CD14-positive monocyte (primary cell): ENCODE data around the gene GLP1R. TPM values are rescaled to one million over a fixed set of nuclear protein-coding genes. Genes with fewer than 3 reads are reported as not detected.

Experiments used
- DNase-seq, 3 donors: peaks; one replicate each; pipeline ENCODE4 v3.0.0-alpha.2; 2011 to 2022
- H2AFZ ChIP-seq: 2 replicates; pipeline ENCODE4 v1.6.0; 2012; ENCODE audit warnings: mild to moderate bottlenecking, low read depth, low read length, inconsistent platforms; ENCODE audit not compliant: insufficient read depth, poor library complexity, severe bottlenecking
- H3K27ac ChIP-seq, 2 donors: 1 replicate in 1 of 2; 2 replicates in 1 of 2; pipeline ENCODE4 v1.5.1; 2012 to 2013; ENCODE audit warnings: low read length in 2 of 2, control low read depth in 1 of 2, inconsistent platforms in 1 of 2, low read depth in 1 of 2, mild to moderate bottlenecking in 1 of 2
- H3K27me3 ChIP-seq, 2 donors: one replicate each; pipeline versions ENCODE4 v1.6.0 to v1.6.1; 2011 to 2013; ENCODE audit warnings: low read length in 2 of 2; ENCODE audit not compliant: control insufficient read depth in 2 of 2, insufficient read depth in 2 of 2
- H3K36me3 ChIP-seq, 2 donors: replicated peaks in 1 of 2; 1 replicate in 1 of 2; 2 replicates in 1 of 2; pipeline versions ENCODE4 v1.5.1 to v1.6.1; 2012 to 2013; ENCODE audit warnings: low read length in 2 of 2, control low read depth in 1 of 2, inconsistent platforms in 1 of 2, mild to moderate bottlenecking in 1 of 2; ENCODE audit not compliant: insufficient read depth in 2 of 2, control insufficient read depth in 1 of 2
- H3K4me1 ChIP-seq, 2 donors: 1 replicate in 1 of 2; 2 replicates in 1 of 2; pipeline versions ENCODE4 v1.5.1 to v1.6.1; 2012 to 2013; ENCODE audit warnings: low read length in 2 of 2, control low read depth in 1 of 2, inconsistent platforms in 1 of 2, mild to moderate bottlenecking in 1 of 2, moderate library complexity in 1 of 2; ENCODE audit not compliant: insufficient read depth in 2 of 2, control insufficient read depth in 1 of 2
- H3K4me2 ChIP-seq: replicated peaks from 2 replicates; pipeline ENCODE3; 2012; ENCODE audit warnings: low read length, moderate library complexity, mild to moderate bottlenecking; ENCODE audit not compliant: poor library complexity, severe bottlenecking; ENCODE audit errors: extremely low read depth
- H3K4me3 ChIP-seq, 3 experiments: fragments of 200-600 bp in 1 of 3; sonication (generic) in 1 of 3; replicated peaks in 1 of 3; 1 replicate in 2 of 3; 2 replicates in 1 of 3; pipeline ENCODE4 v1.5.1; 2011 to 2013; ENCODE audit warnings: low read length in 3 of 3, mild to moderate bottlenecking in 3 of 3, control low read depth in 2 of 3, low read depth in 2 of 3, inconsistent platforms in 1 of 3, moderate library complexity in 1 of 3
- H3K79me2 ChIP-seq: 2 replicates; pipeline ENCODE4 v1.6.0; 2012; ENCODE audit warnings: mild to moderate bottlenecking, control low read depth, inconsistent platforms, low read length, moderate library complexity; ENCODE audit not compliant: insufficient read depth
- H3K9ac ChIP-seq: 2 replicates; pipeline ENCODE4 v1.6.0; 2017; ENCODE audit warnings: low read length, mild to moderate bottlenecking; ENCODE audit not compliant: insufficient read depth, poor library complexity, severe bottlenecking
- H3K9me3 ChIP-seq, 2 donors: replicated peaks in 1 of 2; 1 replicate in 1 of 2; 2 replicates in 1 of 2; pipeline versions ENCODE4 v1.5.1 to v1.6.1; 2012 to 2013; ENCODE audit warnings: low read length in 2 of 2, control low read depth in 1 of 2; ENCODE audit not compliant: control insufficient read depth in 1 of 2, insufficient read depth in 1 of 2
- H4K20me1 ChIP-seq: 2 replicates; pipeline ENCODE4 v1.6.0; 2012; ENCODE audit warnings: mild to moderate bottlenecking, low read length, control low read depth, moderate library complexity; ENCODE audit not compliant: insufficient read depth
- H3K27ac Mint-ChIP-seq, 7 donors: one replicate each; pipeline ENCODE4 v1.8.0; 2020; ENCODE audit warnings: mild to moderate bottlenecking in 7 of 7, mixed read lengths in 7 of 7, moderate library complexity in 6 of 7, inconsistent platforms in 2 of 7
- H3K27me3 Mint-ChIP-seq, 3 donors: one replicate each; pipeline ENCODE4 v1.8.0; 2021 to 2022; ENCODE audit warnings: low read depth in 3 of 3, mild to moderate bottlenecking in 3 of 3, mixed read lengths in 3 of 3, moderate library complexity in 3 of 3, inconsistent platforms in 1 of 3
- H3K36me3 Mint-ChIP-seq, 2 donors: one replicate each; pipeline ENCODE4 v1.8.0; 2020; ENCODE audit warnings: mixed read lengths in 2 of 2, inconsistent platforms in 1 of 2, mild to moderate bottlenecking in 1 of 2
- H3K4me1 Mint-ChIP-seq: one replicate; pipeline ENCODE4 v1.8.0; 2020; ENCODE audit warnings: mild to moderate bottlenecking, mixed read lengths
- H3K4me3 Mint-ChIP-seq, 2 donors: one replicate each; pipeline ENCODE4 v1.8.0; 2020; ENCODE audit warnings: mild to moderate bottlenecking in 2 of 2, mixed read lengths in 2 of 2, moderate library complexity in 1 of 2
- H3K9me3 Mint-ChIP-seq, 7 donors: one replicate each; pipeline ENCODE4 v1.8.0; 2020 to 2022; ENCODE audit warnings: mixed read lengths in 7 of 7, mild to moderate bottlenecking in 6 of 7, moderate library complexity in 6 of 7, inconsistent platforms in 2 of 7
- WGBS: methylation state at CpG from one replicate; pipeline ENCODE4 v1.1.5; 2013; ENCODE audit warnings: missing lambda C conversion rate; ENCODE audit not compliant: insufficient coverage; 5-methylcytosine and 5-hydroxymethylcytosine counted together
- intact Hi-C, 2 donors: fragments of 100-400 bp; cut with micrococcal nuclease; formaldehyde crosslinking; loops; one replicate each; pipeline versions ENCODE4 v1.15.0 to v1.15.1; 2023
- polyA plus RNA-seq, 3 donors: library from polyadenylated mRNA; depleted of rRNA in 1 of 3; unstranded in 2 of 3; stranded (reverse) in 1 of 3; fragments of 300-500 nt in 2 of 3; fragments of >200 nt in 1 of 3; fragmentation: Illumina TruSeq in 2 of 3; gene quantifications; 1 replicate in 2 of 3; 2 replicates in 1 of 3; pipeline ENCODE4 v1.2.3, GENCODE V29; 2012 to 2021
- TF ChIP-seq, protein P1 (sequence below): fragments of 200-600 bp; IDR thresholded peaks from one replicate; pipeline ENCODE4 v1.8.0; 2022; ENCODE audit warnings: antibody characterized with exemption, mild to moderate bottlenecking

Gene GLP1R
- polyA plus RNA-seq, 3 donors, result not detected

DNA sequence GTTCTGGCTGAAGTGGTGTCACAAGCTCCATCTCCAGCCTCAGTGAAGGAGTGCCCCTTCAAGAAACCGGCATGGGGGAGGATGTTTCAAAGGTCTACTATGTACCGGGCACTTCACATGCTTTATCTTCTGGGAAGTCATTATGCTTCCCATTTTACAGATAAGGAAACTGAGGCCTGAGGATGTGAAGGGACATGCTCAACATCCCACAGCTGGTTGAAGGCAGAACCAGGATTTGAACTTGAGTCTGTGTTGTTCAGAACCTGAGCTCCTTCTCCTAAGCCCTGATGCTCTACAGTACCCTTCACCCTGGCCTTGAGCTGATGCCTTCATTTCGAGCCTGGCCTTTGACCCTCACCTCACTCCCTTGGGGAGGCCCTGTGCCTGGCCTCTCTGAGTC is 13.0 kb downstream of the GLP1R start:
- TF ChIP-seq, protein P1, sequence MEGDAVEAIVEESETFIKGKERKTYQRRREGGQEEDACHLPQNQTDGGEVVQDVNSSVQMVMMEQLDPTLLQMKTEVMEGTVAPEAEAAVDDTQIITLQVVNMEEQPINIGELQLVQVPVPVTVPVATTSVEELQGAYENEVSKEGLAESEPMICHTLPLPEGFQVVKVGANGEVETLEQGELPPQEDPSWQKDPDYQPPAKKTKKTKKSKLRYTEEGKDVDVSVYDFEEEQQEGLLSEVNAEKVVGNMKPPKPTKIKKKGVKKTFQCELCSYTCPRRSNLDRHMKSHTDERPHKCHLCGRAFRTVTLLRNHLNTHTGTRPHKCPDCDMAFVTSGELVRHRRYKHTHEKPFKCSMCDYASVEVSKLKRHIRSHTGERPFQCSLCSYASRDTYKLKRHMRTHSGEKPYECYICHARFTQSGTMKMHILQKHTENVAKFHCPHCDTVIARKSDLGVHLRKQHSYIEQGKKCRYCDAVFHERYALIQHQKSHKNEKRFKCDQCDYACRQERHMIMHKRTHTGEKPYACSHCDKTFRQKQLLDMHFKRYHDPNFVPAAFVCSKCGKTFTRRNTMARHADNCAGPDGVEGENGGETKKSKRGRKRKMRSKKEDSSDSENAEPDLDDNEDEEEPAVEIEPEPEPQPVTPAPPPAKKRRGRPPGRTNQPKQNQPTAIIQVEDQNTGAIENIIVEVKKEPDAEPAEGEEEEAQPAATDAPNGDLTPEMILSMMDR, result no peak
- Mint-ChIP-seq H3K27me3 (peaks cover 11 to 17% (median 11%) of the 10 kb centered on the region in 3 donors), H3K4me1 (no peaks in the 10 kb centered on the region), H3K27ac (no peak overlapping the region), H3K36me3 (no peaks in the 10 kb centered on the region), H3K4me3 (no peak overlapping the region), H3K9me3 (no peaks in the 10 kb centered on the region)
- no peaks in the 10 kb centered on the region for H4K20me1 ChIP-seq
- intact Hi-C loops, result no loop called here
- H3K79me2 ChIP-seq, result no peaks in the 10 kb centered on the region
- DNase-seq, result no peak
- H3K4me2 ChIP-seq, result no peak overlapping the region
- no peaks in the 10 kb centered on the region for H3K27me3 ChIP-seq
- no peak overlapping the region for H3K27ac ChIP-seq
- no peaks in the 10 kb centered on the region for H3K9me3 ChIP-seq
- no peaks in the 10 kb centered on the region for H3K36me3 ChIP-seq
- 94% methylated on average over 2 of the region's 3 CpGs for WGBS
- no peaks in the 10 kb centered on the region for H3K4me1 ChIP-seq
- no peak overlapping the region for H2AFZ ChIP-seq
- H3K4me3 ChIP-seq, result no peak overlapping the region
- H3K9ac ChIP-seq, result no peak overlapping the region

DNA sequence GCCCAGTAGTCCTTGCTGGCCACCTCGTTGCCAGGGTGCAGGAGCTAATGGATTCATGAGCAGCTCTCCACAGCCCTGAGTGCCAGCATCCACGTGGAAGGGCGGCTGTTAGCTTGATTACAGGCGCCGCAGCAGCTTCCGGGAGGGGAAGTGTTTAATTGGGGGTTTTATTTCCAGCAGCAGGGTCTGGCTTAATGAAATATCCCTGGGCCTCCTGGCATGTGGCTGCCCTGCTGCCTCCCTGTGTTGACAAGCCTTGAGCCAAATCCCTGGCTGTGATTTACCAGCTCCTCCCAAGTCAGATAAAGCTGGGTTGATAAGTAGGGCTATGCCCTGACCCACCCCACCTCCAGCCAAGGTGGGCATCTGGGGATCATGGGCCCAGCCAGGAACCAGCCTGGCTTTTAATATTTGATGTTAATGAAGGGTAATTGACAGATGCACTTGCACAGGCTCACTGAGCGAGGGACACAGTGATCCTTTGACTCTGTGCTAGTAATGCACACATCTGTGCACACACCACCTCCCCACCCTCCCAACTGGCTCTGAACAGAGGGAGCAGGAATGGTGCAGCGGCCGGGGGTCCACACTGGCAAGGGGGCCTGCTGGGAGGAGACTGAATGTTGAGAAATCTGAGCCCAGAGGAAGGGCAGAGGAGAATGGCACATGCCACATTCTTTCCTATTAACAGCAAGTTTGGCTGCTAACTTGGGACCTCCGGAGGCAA is 13.6 kb downstream of the GLP1R start:
- TF ChIP-seq, protein P1, result no peak
- intact Hi-C loops, result no loop called here
- H3K27ac Mint-ChIP-seq, result no peak overlapping the region
- H3K27me3 Mint-ChIP-seq, result peaks cover 11 to 16% (median 13%) of the 10 kb centered on the region in 3 donors
- H3K9ac ChIP-seq, result no peak overlapping the region
- H3K9me3 ChIP-seq, result no peaks in the 10 kb centered on the region
- no peaks in the 10 kb centered on the region for H3K27me3 ChIP-seq
- H3K4me1 ChIP-seq, result no peaks in the 10 kb centered on the region
- no peaks in the 10 kb centered on the region for H3K9me3 Mint-ChIP-seq
- H3K4me1 Mint-ChIP-seq, result no peaks in the 10 kb centered on the region
- DNase-seq, result no peak
- H2AFZ ChIP-seq, result no peak overlapping the region
- H3K27ac ChIP-seq, result no peak overlapping the region
- no peaks in the 10 kb centered on the region for H3K36me3 ChIP-seq
- no peaks in the 10 kb centered on the region for H4K20me1 ChIP-seq
- no peaks in the 10 kb centered on the region for H3K79me2 ChIP-seq
- H3K36me3 Mint-ChIP-seq, result no peaks in the 10 kb centered on the region
- no peak overlapping the region for H3K4me2 ChIP-seq
- H3K4me3 Mint-ChIP-seq, result no peak overlapping the region
- WGBS, result 65% methylated on average over 5 of the region's 10 CpGs
- H3K4me3 ChIP-seq, result no peak overlapping the region
